ENCODE data around the gene CFP.
"Not testable (repeated sequence)": the region's sequence is repeated elsewhere in the genome, so short reads cannot be mapped to it uniquely, and the experiment has no call there.

The CFP gene

DNA sequence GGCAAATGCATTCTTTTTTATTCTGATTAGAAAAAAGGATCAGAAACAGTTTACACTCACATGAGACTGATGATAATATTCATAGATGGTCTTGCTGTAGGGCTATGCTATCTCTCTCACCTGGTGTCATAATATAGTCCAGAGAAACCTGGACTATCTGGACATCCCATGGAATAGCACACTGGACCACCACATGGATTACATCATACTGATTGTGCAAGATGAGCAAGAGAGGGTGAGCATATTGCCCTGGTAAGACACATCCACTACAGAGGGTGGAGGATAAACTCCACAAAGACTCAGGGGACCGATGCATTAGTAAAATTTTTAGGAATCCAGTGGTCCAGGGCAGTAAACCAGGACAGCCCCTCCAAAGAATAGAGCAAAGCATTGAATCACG lies 18.2 kb downstream of the CFP start:
- no peaks in the 10 kb centered on the region for H3K36me3 ChIP-seq
- H3K4me1 ChIP-seq, result no peaks in the 10 kb centered on the region
- intact Hi-C loops (cut with DNase I; ENCODE audit: low total_unique reads), result no loop called here
- DNase-seq, result no peak
- no peak overlapping the region for H3K4me3 ChIP-seq
- no peak overlapping the region for H3K27ac ChIP-seq
- H3K27me3 ChIP-seq, result no peaks in the 10 kb centered on the region
- no peaks in the 10 kb centered on the region for H3K9me3 ChIP-seq
- TF ChIP-seq, protein P1, sequence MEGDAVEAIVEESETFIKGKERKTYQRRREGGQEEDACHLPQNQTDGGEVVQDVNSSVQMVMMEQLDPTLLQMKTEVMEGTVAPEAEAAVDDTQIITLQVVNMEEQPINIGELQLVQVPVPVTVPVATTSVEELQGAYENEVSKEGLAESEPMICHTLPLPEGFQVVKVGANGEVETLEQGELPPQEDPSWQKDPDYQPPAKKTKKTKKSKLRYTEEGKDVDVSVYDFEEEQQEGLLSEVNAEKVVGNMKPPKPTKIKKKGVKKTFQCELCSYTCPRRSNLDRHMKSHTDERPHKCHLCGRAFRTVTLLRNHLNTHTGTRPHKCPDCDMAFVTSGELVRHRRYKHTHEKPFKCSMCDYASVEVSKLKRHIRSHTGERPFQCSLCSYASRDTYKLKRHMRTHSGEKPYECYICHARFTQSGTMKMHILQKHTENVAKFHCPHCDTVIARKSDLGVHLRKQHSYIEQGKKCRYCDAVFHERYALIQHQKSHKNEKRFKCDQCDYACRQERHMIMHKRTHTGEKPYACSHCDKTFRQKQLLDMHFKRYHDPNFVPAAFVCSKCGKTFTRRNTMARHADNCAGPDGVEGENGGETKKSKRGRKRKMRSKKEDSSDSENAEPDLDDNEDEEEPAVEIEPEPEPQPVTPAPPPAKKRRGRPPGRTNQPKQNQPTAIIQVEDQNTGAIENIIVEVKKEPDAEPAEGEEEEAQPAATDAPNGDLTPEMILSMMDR (IDR thresholded peaks at IDR 0.05), result no peak

DNA sequence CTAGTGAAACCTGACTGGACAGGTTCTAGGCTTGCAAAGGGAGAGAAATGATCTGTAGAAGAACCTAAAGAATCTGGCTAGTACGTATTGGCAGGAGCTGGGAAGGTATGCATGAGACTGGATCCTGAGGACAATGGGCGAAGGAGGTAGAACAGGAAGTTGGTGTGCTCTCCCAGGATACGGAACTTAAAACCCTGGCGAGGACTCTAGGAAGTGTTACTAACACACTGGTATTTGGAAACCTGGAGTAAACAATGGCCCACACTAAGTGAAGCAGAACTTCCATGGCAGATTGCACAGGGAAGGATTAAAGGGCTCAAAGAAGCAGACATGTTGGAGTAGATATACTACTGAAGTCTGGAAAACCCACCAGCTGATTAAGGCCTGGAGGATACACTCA lies 19.2 kb downstream of the CFP start:
- no peaks in the 10 kb centered on the region for H3K4me1 ChIP-seq
- intact Hi-C loops (cut with DNase I; ENCODE audit: low total_unique reads), result no loop called here
- H3K4me3 ChIP-seq, result no peak overlapping the region
- no peak overlapping the region for H3K27ac ChIP-seq
- H3K36me3 ChIP-seq, result no peaks in the 10 kb centered on the region
- TF ChIP-seq, protein P1 (IDR thresholded peaks at IDR 0.05), result no peak
- no peaks in the 10 kb centered on the region for H3K9me3 ChIP-seq
- no peak for DNase-seq
- no peaks in the 10 kb centered on the region for H3K27me3 ChIP-seq

DNA sequence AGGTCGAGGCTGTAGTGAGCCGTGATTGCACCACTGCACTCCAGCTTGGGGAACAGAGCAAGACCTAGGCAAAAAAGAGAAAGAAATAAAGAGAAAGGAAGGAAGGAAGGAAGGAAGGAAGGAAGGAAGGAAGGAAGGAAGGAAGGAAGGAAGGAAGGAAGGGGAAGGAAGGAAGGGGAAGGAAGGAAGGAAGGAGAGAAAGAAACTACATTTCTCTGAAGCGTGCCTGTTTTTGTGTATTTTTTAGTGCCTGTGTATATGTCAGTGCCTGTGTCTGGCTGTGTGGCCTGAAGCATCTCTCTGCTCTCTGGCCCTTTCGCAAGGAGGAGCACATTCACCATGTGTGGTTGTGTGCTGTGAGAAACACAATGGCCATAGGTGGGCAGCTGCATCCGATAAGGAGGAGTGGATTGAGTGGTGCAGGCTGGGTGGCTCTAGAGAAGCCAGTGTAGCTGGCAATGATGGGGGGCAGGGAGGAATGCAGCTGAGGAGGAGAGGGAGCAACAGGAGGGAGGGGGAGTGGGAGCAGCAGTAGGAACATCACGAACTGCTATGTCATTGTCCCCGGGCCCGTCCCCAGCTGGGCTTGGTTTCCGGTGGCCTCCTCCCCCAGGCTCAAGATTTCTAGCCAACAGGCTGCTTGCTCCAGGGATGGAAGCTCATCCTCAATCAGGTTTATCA lies 21.5 kb downstream of the CFP start:
- H3K9me3 ChIP-seq, result no peaks in the 10 kb centered on the region
- intact Hi-C loops (cut with DNase I; ENCODE audit: low total_unique reads), result no loop called here
- no peaks in the 10 kb centered on the region for H3K4me1 ChIP-seq
- no peak for DNase-seq
- TF ChIP-seq, protein P1 (IDR thresholded peaks at IDR 0.05), result no peak
- no peaks in the 10 kb centered on the region for H3K27me3 ChIP-seq
- no peak overlapping the region for H3K4me3 ChIP-seq
- no peak overlapping the region for H3K27ac ChIP-seq
- no peaks in the 10 kb centered on the region for H3K36me3 ChIP-seq

DNA sequence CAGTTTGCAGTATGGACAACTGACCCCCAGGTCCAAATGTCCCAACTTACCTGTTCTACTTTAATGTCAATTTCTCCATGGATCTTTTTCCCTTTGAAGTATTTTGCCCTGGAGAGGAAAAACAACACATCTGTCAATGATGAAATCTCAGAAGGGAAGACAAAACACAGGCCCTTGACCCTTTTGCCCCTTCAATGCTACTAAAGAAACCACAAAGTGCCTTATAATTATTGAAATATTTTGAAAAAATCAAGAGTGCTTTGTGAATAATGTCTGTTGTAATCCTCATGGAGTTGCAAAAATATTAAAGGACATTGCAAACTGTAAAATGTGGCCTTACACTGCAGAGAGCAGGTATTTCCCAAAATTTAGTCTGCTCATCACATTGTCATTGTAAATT lies 22.6 kb downstream of the CFP start:
- Histone ChIP-seq H3K9me3 (no peaks in the 10 kb centered on the region), H3K27ac (no peak overlapping the region), H3K4me1 (no peaks in the 10 kb centered on the region), H3K4me3 (no peak overlapping the region), H3K27me3 (no peaks in the 10 kb centered on the region), H3K36me3 (no peaks in the 10 kb centered on the region)
- DNase-seq, result no peak
- TF ChIP-seq, protein P1 (IDR thresholded peaks at IDR 0.05), result no peak
- intact Hi-C loops (cut with DNase I; ENCODE audit: low total_unique reads), result no loop called here

DNA sequence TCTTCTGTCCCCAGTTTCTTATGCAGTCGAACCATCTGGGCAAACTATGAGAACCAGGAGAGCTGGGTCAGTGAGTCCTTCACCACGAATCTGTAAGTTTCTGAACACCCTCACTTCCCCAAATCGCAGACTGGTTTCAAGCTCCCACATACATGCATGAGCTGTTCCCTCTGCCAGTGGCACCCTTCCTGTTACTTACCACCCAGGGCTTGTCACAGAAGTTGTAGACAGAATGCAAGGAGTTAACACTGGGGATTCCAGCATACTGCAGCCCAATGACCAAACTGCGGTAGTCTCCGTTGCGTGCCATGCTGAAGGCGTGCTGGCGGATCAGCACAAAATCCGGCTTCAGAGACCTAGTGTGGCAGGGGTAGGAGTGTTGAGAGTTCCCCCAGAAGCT lies 24.7 kb downstream of the CFP start:
- Histone ChIP-seq H3K27ac (no peak overlapping the region), H3K4me3 (no peak overlapping the region), H3K4me1 (no peaks in the 10 kb centered on the region), H3K27me3 (no peaks in the 10 kb centered on the region), H3K9me3 (peaks cover 0 to 14% (median 4%) of the 10 kb centered on the region in 3 donors), H3K36me3 (no peaks in the 10 kb centered on the region)
- TF ChIP-seq, protein P1 (IDR thresholded peaks at IDR 0.05), result no peak
- intact Hi-C loops (cut with DNase I; ENCODE audit: low total_unique reads), result no loop called here
- no peak for DNase-seq

DNA sequence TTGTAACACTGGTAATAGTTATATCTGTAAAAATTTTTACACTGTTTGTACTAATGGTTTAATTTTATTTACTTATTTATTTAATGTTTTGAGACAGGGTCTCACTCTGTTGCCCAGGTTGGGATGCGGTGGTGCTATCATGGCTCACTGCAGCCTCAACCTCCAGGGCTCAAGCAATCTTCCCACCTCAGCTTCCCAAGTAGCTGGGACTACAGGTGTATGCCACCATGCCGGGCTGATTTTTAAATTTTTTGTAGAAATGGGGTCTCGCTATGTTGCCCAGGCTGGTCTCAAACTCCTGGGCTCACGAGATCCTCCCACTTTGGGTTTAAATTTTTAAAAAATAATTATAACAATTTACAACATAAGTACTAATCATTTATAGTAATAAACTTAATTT lies 26.6 kb downstream of the CFP start:
- H3K36me3 ChIP-seq; intact Hi-C loops (cut with DNase I; ENCODE audit: low total_unique reads): not testable (repeated sequence)

More for the DNA sequence above, 26.6 kb downstream of the CFP start:
- DNase-seq, H3K27ac ChIP-seq, H3K4me1 ChIP-seq, H3K27me3 ChIP-seq, H3K4me3 ChIP-seq: not testable (repeated sequence)
- H3K9me3 ChIP-seq, result peaks cover 0 to 20% (median 11%) of the 10 kb centered on the region in 3 donors
